Endothelial cell of umbilical vein (primary cell): ENCODE data around the gene ETV7. TPM values are rescaled to one million over a fixed set of nuclear protein-coding genes. Genes with fewer than 3 reads are reported as not detected.

Experiments used
- BruUV-seq: library from RNA; stranded (reverse); fragments of 400-500 nt; replicated peaks from 2 replicates; lab custom pipeline; 2021; lab: Mats Ljungman, UMichigan
- CTCF ChIA-PET: fragments of 300-600, 350-600 bp; sonication (Branson Sonifier 250); formaldehyde crosslinking; loops from one replicate; lab custom pipeline; 2021; ENCODE audit warnings: antibody characterized with exemption, inconsistent platforms; lab: Charles Lee
- POLR2A ChIA-PET: fragments of 300-600, 350-600 bp; sonication (Branson Sonifier 250); formaldehyde crosslinking; loops from one replicate; lab custom pipeline; 2021; ENCODE audit warnings: antibody characterized with exemption, inconsistent platforms; lab: Charles Lee
- DNase-seq: peaks from one replicate; pipeline ENCODE4 v3.0.0-alpha.2; 2011; ENCODE audit warnings: low read depth, low spot score
- FAIRE-seq: peaks from 2 replicates; lab custom pipeline; 2011; peaks lifted over from hg19 to GRCh38; lab: Jason Lieb, UNC
- H2AFZ ChIP-seq: 2 replicates; pipeline ENCODE4 v1.6.0; 2012; ENCODE audit warnings: low read depth, low read length, control low read depth, inconsistent platforms
- H3K27ac ChIP-seq: 2 replicates; pipeline ENCODE4 v1.5.1; 2011; ENCODE audit warnings: low read depth, mild to moderate bottlenecking, control low read depth, low read length, moderate library complexity; ENCODE audit not compliant: insufficient read depth
- H3K27me3 ChIP-seq, 2 experiments: 2 replicates each; pipeline versions ENCODE4 v1.6.0 to v1.6.1; 2011; ENCODE audit warnings: low read length in 2 of 2, mixed read lengths in 1 of 2; ENCODE audit not compliant: control insufficient read depth in 2 of 2, insufficient read depth in 2 of 2
- H3K36me3 ChIP-seq, 2 experiments: 2 replicates in 1 of 2; 3 replicates in 1 of 2; pipeline ENCODE4 v1.5.1; 2011; ENCODE audit warnings: low read length in 2 of 2, mild to moderate bottlenecking in 1 of 2, moderate library complexity in 1 of 2; ENCODE audit not compliant: control insufficient read depth in 2 of 2, insufficient read depth in 2 of 2; ENCODE audit errors: extremely low read depth in 1 of 2
- H3K4me1 ChIP-seq: 3 replicates; pipeline ENCODE4 v1.5.1; 2011; ENCODE audit warnings: mild to moderate bottlenecking, low read length; ENCODE audit not compliant: control insufficient read depth, insufficient read depth; ENCODE audit errors: extremely low read depth
- H3K4me2 ChIP-seq: 2 replicates; pipeline ENCODE4 v1.6.1; 2011; ENCODE audit warnings: low read length, control low read depth, mixed read lengths; ENCODE audit not compliant: insufficient read depth
- H3K4me3 ChIP-seq, 3 experiments: fragments of 200-600 bp in 1 of 3; sonication (generic), shearing (Covaris generic) in 1 of 3; replicated peaks in 1 of 3; 2 replicates each; pipeline ENCODE4 v1.5.1; 2011 to 2016; ENCODE audit warnings: control low read depth in 3 of 3, low read length in 3 of 3, mild to moderate bottlenecking in 2 of 3, inconsistent platforms in 1 of 3, low read depth in 1 of 3, moderate library complexity in 1 of 3; ENCODE audit not compliant: insufficient read depth in 1 of 3
- H3K79me2 ChIP-seq: 2 replicates; pipeline ENCODE4 v1.6.0; 2012; ENCODE audit warnings: low read length, inconsistent platforms; ENCODE audit not compliant: control insufficient read depth, insufficient read depth
- H3K9ac ChIP-seq: replicated peaks from 2 replicates; pipeline ENCODE3; 2011; ENCODE audit warnings: low read length, control low read depth; ENCODE audit not compliant: insufficient read depth; ENCODE audit errors: extremely low read depth
- H3K9me1 ChIP-seq: replicated peaks from 3 replicates; pipeline ENCODE4 v1.6.0; 2011; ENCODE audit warnings: mild to moderate bottlenecking, low read length; ENCODE audit not compliant: control insufficient read depth, insufficient read depth; ENCODE audit errors: extremely low read depth
- H3K9me3 ChIP-seq: replicated peaks from 2 replicates; pipeline ENCODE4 v1.5.1; 2012; ENCODE audit warnings: low read length, inconsistent platforms; ENCODE audit not compliant: control insufficient read depth, insufficient read depth
- H4K20me1 ChIP-seq: replicated peaks from 2 replicates; pipeline ENCODE3; 2011; ENCODE audit warnings: mild to moderate bottlenecking, low read length; ENCODE audit not compliant: control insufficient read depth, insufficient read depth; ENCODE audit errors: extremely low read depth
- CTCF ChIP-seq, 2 donors: IDR thresholded peaks; 1 replicate in 1 of 2; 2 replicates in 1 of 2; pipeline ENCODE4 v1.5.1; 2011; ENCODE audit warnings: low read length in 2 of 2, mild to moderate bottlenecking in 2 of 2, moderate library complexity in 2 of 2, control low read depth in 1 of 2, inconsistent platforms in 1 of 2, low read depth in 1 of 2; ENCODE audit not compliant: insufficient read depth in 1 of 2; ENCODE audit errors: extremely low read depth in 1 of 2
- EZH2 ChIP-seq: IDR thresholded peaks from 2 replicates; pipeline ENCODE4 v1.6.1; 2012; ENCODE audit warnings: borderline replicate concordance, low read depth, mild to moderate bottlenecking, moderate library complexity, low read length, inconsistent platforms; ENCODE audit not compliant: severe bottlenecking
- GATA2 ChIP-seq: IDR thresholded peaks from 2 replicates; pipeline ENCODE4 v1.7.0; 2011; ENCODE audit warnings: low read depth, mild to moderate bottlenecking, moderate library complexity, mixed read lengths, low read length; ENCODE audit not compliant: insufficient read length, insufficient read depth
- JUN ChIP-seq: IDR thresholded peaks from 2 replicates; pipeline ENCODE4 v1.6.1; 2011; ENCODE audit warnings: borderline replicate concordance, low read depth; ENCODE audit not compliant: insufficient read length, insufficient read depth
- MYC ChIP-seq: IDR thresholded peaks from one replicate; pipeline ENCODE4 v1.6.1; 2011; ENCODE audit warnings: mild to moderate bottlenecking, low read depth, low read length
- POLR2A ChIP-seq: IDR thresholded peaks from 2 replicates; pipeline ENCODE4 v1.6.1; 2012; ENCODE audit warnings: low read depth, mild to moderate bottlenecking, control low read depth, low read length
- POLR2AphosphoS5 ChIP-seq: IDR thresholded peaks from 2 replicates; pipeline ENCODE4 v1.6.1; 2012; ENCODE audit warnings: low read depth, mild to moderate bottlenecking, control low read depth, low read length, moderate library complexity; ENCODE audit not compliant: insufficient read depth
- dilution Hi-C: fragments of 300-500 bp; cut with MboI; formaldehyde crosslinking; loops from one replicate; pipeline ENCODE4 v1.15.0; 2019; ENCODE audit warnings: low sequenced_read_pairs; ENCODE audit not compliant: extremely low pct_ligation_motif_present
- intact Hi-C: fragments of 100-400 bp; cut with micrococcal nuclease; formaldehyde crosslinking; loops from one replicate; pipeline ENCODE4 v1.10.0; 2022
- polyA plus RNA-seq, 4 experiments: library from polyadenylated mRNA; depleted of rRNA in 3 of 4; stranded (reverse) in 3 of 4; unstranded in 1 of 4; fragments of >200 nt; gene quantifications; 2 replicates each; pipeline versions ENCODE4 v1.2.1 to v1.2.3, GENCODE V29; 2011 to 2012; ENCODE audit warnings: missing spikeins in 1 of 4
- total RNA-seq: library from RNA; stranded (reverse); gene quantifications from 2 replicates; pipeline ENCODE4 v1.2.3, GENCODE V29; 2021

Gene ETV7
- total and polyA plus RNA-seq, 2 donors (not counting 3 experiments of a cell fraction or from before 2014, with no cell fraction given) = 0.23 to 0.58 TPM

GRCh38 chr6:36349240-36349639, 38.2 kb downstream of the ETV7 start:
- FAIRE-seq (no peak), DNase-seq (no peak)
- Histone ChIP-seq H3K4me3 (no peak overlapping the region), H3K4me2 (no peak overlapping the region), H3K27me3 (peaks cover 0 to 20% of the 10 kb centered on the region in 2 experiments), H3K9me3 (no peaks in the 10 kb centered on the region), H4K20me1 (no peaks in the 10 kb centered on the region), H3K9ac (peak overlapping the region; percentile 42), H3K27ac (peak overlapping the region; percentile 98), H3K36me3 (no peaks in the 10 kb centered on the region), H3K79me2 (no peaks in the 10 kb centered on the region), H3K4me1 (peaks cover 31% of the 10 kb centered on the region), H2AFZ (no peak overlapping the region), H3K9me1 (no peaks in the 10 kb centered on the region)
- dilution Hi-C loops (no loop called here), intact Hi-C loops (no loop called here)
- BruUV-seq = no TSS peak
- ChIA-PET CTCF (interaction anchor here (1.5 to 13.2 kb wide), 5 partner anchors 8 to 47 kb away, joined by 4 to 373 read pairs (median 22); no protein-coding TSS in a partner anchor), POLR2A (no interaction called here)
- TF ChIP-seq CTCF (IDR thresholded peaks at IDR 0.05; ENCODE audit: extremely low read depth in 1 of 2, insufficient read depth in 1 of 2, low read depth in 1 of 2, low read length in 2 of 2) = no peak
- TF ChIP-seq JUN = no peak
- TF ChIP-seq POLR2A = no peak
- no peak for TF ChIP-seq POLR2AphosphoS5
- TF ChIP-seq MYC = no peak
- TF ChIP-seq EZH2 = no peak
- TF ChIP-seq GATA2 = no peak
